GM23248 (cell line): ENCODE measurements around the gene GUCA1A. TPM values are rescaled to one million over a fixed set of nuclear protein-coding genes. Genes with fewer than 3 reads are reported as not detected.

Experiments
- DNase-seq: peaks from one replicate; pipeline ENCODE4 v3.0.0-alpha.2; 2015
- H2AFZ ChIP-seq: fragments of 200-600 bp; sonication (generic); 2 replicates; pipeline ENCODE4 v1.6.1; 2016; ENCODE audit warnings: antibody characterized with exemption
- H3F3A ChIP-seq: fragments of 200-600 bp; sonication (generic); 2 replicates; pipeline ENCODE4 v1.6.1; 2016; ENCODE audit warnings: mild to moderate bottlenecking, antibody characterized with exemption, mixed run types; ENCODE audit not compliant: insufficient read depth
- H3K27ac ChIP-seq: fragments of 200-600 bp; sonication (generic); 2 replicates; pipeline ENCODE4 v1.5.1; 2016; ENCODE audit warnings: mild to moderate bottlenecking
- H3K27me3 ChIP-seq: fragments of 200-600 bp; sonication (generic); replicated peaks from 2 replicates; pipeline ENCODE4 v1.6.1; 2016; ENCODE audit warnings: mild to moderate bottlenecking; ENCODE audit not compliant: insufficient read depth
- H3K36me3 ChIP-seq: fragments of 200-600 bp; sonication (generic); 2 replicates; pipeline ENCODE4 v1.6.1; 2016; ENCODE audit warnings: low read depth, mild to moderate bottlenecking
- H3K4me1 ChIP-seq: fragments of 200-600 bp; sonication (generic); 2 replicates; pipeline ENCODE4 v1.6.1; 2016; ENCODE audit warnings: mild to moderate bottlenecking; ENCODE audit not compliant: insufficient read depth
- H3K4me2 ChIP-seq: fragments of 200-600 bp; sonication (generic); one replicate; pipeline ENCODE4 v1.6.1; 2016; ENCODE audit warnings: mild to moderate bottlenecking; ENCODE audit not compliant: unreplicated experiment
- H3K4me3 ChIP-seq: fragments of 200-600 bp; sonication (generic); 2 replicates; pipeline ENCODE4 v1.5.1; 2016; ENCODE audit warnings: mild to moderate bottlenecking
- H3K79me2 ChIP-seq: fragments of 200-600 bp; sonication (generic); 2 replicates; pipeline ENCODE4 v1.6.1; 2016; ENCODE audit warnings: mild to moderate bottlenecking; ENCODE audit not compliant: insufficient read depth
- H3K9ac ChIP-seq: fragments of 200-600 bp; sonication (generic); 2 replicates; pipeline ENCODE4 v1.6.1; 2016; ENCODE audit warnings: mild to moderate bottlenecking
- H3K9me2 ChIP-seq: fragments of 200-600 bp; sonication (generic); 2 replicates; pipeline ENCODE4 v1.6.1; 2016; ENCODE audit warnings: mixed run types, mild to moderate bottlenecking, moderate library complexity; ENCODE audit not compliant: insufficient read depth
- H3K9me3 ChIP-seq: fragments of 200-600 bp; sonication (generic); one replicate; pipeline ENCODE4 v1.6.1; 2017; ENCODE audit warnings: low read depth
- H4K20me1 ChIP-seq: fragments of 200-600 bp; sonication (generic); 2 replicates; pipeline ENCODE4 v1.6.0; 2016; ENCODE audit not compliant: insufficient read depth
- EZH2 ChIP-seq: fragments of 200-600 bp; sonication (generic); IDR thresholded peaks from 2 replicates; pipeline ENCODE4 v1.6.1; 2018; ENCODE audit warnings: antibody characterized with exemption, mild to moderate bottlenecking; ENCODE audit not compliant: insufficient read depth, poor library complexity, severe bottlenecking
- EZH2phosphoT487 ChIP-seq: fragments of 200-600 bp; sonication (generic); IDR thresholded peaks from 2 replicates; pipeline ENCODE4 v1.6.1; 2018; ENCODE audit warnings: antibody characterized with exemption, moderate library complexity, mild to moderate bottlenecking, low read depth; ENCODE audit not compliant: insufficient read depth
- WGBS, 2 experiments: methylation state at CpG; one replicate each; pipeline ENCODE4 v1.1.6; 2015 to 2017; ENCODE audit warnings: low lambda C conversion rate in 2 of 2, low coverage in 1 of 2; ENCODE audit errors: missing lambda C conversion rate in 2 of 2; 5-methylcytosine and 5-hydroxymethylcytosine counted together
- in situ Hi-C: fragments of 300-500 bp; cut with MboI; formaldehyde crosslinking; loops from 2 replicates; pipeline ENCODE4 v1.15.0; 2020
- polyA plus RNA-seq: library from polyadenylated mRNA; unstranded; fragments of >200 nt; fragmentation: Nextera tagmentation; extraction: Ambion mirVana; gene quantifications from 2 replicates; pipeline ENCODE4 v1.2.1, GENCODE V29; 2016
- total RNA-seq: library from RNA; depleted of rRNA; stranded (reverse); fragments of >200 nt; shearing (Covaris generic); gene quantifications from 2 replicates; pipeline ENCODE4 v1.2.3, GENCODE V29; 2014

GUCA1A gene
- total and polyA plus RNA-seq, 2 experiments from 2014 or later: not detected

DNA sequence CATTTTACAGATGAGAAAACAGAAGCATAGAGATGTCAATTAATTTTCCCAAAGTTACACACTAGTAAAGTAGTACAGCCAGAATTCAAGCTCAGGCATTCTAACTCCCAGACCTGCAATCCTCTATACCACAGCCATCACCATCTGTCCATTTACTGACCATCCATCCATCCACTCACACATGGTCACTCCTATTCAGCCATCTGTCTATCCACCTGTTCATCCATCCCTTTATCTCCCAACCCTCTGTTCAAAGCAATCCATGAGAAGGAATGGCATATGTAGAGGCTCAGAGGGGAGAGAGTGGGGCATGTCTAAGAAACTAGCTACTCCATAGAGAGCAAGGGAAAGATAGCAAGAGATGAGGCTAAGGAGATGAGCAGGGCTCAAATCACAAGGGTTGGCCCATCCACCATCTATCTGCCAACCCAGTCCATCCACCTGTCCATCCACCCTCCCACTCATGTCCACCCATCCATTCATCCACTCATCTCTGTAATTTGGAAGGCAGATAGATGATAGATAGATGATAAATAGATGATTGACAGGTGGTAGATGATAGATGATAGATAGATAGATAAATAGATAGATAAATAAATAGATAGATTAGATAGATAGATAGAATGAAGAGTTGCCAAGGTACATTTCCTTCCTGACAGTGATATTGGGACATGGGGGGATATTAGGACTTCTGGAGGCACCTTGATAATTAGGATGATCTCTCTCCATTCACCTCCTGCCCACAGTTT lies 18.5 kb upstream of the GUCA1A start:
- no peak for TF ChIP-seq EZH2
- in situ Hi-C loops: no loop called here
- Histone ChIP-seq H3K79me2 (no peaks in the 10 kb centered on the region), H3K9me3 (no peaks in the 10 kb centered on the region), H3K36me3 (no peaks in the 10 kb centered on the region), H4K20me1 (no peaks in the 10 kb centered on the region), H3K27me3 (no peaks in the 10 kb centered on the region), H3K9me2 (no peaks in the 10 kb centered on the region), H3K4me2 (no peak overlapping the region), H3K4me1 (peaks cover 12% of the 10 kb centered on the region), H2AFZ (no peak overlapping the region), H3K27ac (no peak overlapping the region), H3K9ac (no peak overlapping the region), H3F3A (no peaks in the 10 kb centered on the region; the same call in 1 of the 2 replicates), H3K4me3 (no peak overlapping the region)
- DNase-seq: no peak

DNA sequence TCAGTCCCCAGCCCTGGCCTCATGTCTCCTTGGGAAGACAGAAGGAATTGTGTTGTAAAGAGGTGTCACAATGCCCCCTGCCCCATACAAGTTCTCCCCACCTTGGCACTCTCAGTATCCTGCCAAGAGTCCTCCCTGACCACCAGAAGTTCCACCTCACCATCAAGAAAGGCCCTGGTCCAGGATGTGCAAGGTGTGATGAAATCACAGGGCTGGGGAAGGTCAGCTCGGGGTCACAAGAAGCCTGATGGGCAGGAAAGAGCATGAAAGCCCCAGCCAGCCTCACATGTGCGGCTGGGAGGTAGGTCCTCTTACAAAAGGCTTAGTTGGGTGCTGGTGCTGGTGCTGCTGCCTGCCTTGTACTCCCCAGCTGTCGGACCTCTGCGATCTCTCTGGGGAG lies 17.9 kb upstream of the GUCA1A start:
- Histone ChIP-seq H3K9me3 (no peaks in the 10 kb centered on the region), H2AFZ (no peak overlapping the region), H3K27ac (no peak overlapping the region), H3K79me2 (no peaks in the 10 kb centered on the region), H3K4me1 (peaks cover 12% of the 10 kb centered on the region), H3K4me2 (no peak overlapping the region), H4K20me1 (no peaks in the 10 kb centered on the region), H3K27me3 (no peaks in the 10 kb centered on the region), H3K36me3 (no peaks in the 10 kb centered on the region), H3F3A (no peaks in the 10 kb centered on the region; the same call in 1 of the 2 replicates), H3K9ac (no peak overlapping the region), H3K9me2 (no peaks in the 10 kb centered on the region), H3K4me3 (no peak overlapping the region)
- 66 to 71% methylated on average over 4 of the region's 4 CpGs for WGBS, 2 experiments
- TF ChIP-seq EZH2phosphoT487: no peak
- no peak for TF ChIP-seq EZH2
- in situ Hi-C loops: no loop called here
- no peak for DNase-seq

DNA sequence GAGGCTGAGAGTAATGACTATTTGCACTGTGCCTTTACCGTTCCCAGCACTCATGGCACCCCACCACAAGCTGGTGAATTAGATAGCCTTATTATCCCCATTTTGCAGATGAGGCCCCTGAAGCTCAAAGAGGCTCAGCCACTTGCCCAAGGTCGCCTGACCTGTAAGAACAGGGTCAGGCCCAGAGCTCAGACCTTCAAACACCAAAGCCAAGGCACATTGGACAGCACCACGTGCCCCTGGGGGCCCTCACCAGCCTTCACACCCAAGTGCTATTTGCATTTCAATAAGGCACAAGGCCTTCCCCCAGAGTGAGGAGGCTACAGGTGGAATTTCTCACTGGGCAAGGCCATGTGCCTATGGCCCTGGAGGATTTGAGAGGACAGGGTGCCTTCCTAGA lies 16.5 kb upstream of the GUCA1A start:
- Histone ChIP-seq H3F3A (no peaks in the 10 kb centered on the region; the same call in 1 of the 2 replicates), H3K27ac (no peak overlapping the region), H3K4me3 (no peak overlapping the region), H3K36me3 (no peaks in the 10 kb centered on the region), H2AFZ (no peak overlapping the region), H3K79me2 (no peaks in the 10 kb centered on the region), H4K20me1 (no peaks in the 10 kb centered on the region), H3K4me1 (peaks cover 12% of the 10 kb centered on the region), H3K9ac (no peak overlapping the region), H3K27me3 (no peaks in the 10 kb centered on the region), H3K9me2 (no peaks in the 10 kb centered on the region), H3K9me3 (no peaks in the 10 kb centered on the region), H3K4me2 (no peak overlapping the region)
- in situ Hi-C loops: no loop called here
- 70 to 76% methylated on average over 3 of the region's 3 CpGs for WGBS, 2 experiments
- no peak for DNase-seq
- no peak for TF ChIP-seq EZH2
- TF ChIP-seq EZH2phosphoT487: no peak

DNA sequence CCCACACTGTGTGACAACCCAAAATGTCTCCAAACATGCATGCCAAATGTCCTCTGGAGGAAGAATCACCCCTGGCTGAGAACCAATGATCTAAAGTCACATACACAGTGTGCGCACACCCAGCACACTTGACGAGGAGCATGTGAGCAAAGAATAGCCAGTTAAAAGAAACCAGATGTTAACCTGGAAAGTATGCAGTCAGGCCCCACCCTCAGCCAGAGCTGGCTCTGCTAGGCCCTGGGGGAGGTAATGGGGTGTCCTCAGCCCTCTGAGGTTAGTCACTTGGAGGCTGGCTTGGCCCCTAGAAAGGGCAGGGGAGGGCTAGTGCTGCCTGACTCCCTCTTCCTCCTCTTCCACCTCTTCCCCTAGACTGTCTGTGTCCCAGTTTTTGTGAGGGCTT lies 15.2 kb upstream of the GUCA1A start:
- peak overlapping the region; percentile 50; the same call in 1 of the 2 replicates for H2AFZ ChIP-seq
- 8 to 16% methylated on average over 2 of the region's 2 CpGs for WGBS, 2 experiments
- no peaks in the 10 kb centered on the region for H3K36me3 ChIP-seq
- H3K9me2 ChIP-seq: no peaks in the 10 kb centered on the region
- no peak for TF ChIP-seq EZH2phosphoT487
- TF ChIP-seq EZH2: no peak
- H3K4me3 ChIP-seq: no peak overlapping the region
- DNase-seq: peak; percentile 90
- no peaks in the 10 kb centered on the region; the same call in 1 of the 2 replicates for H3F3A ChIP-seq
- no peaks in the 10 kb centered on the region for H4K20me1 ChIP-seq
- peaks cover 12% of the 10 kb centered on the region for H3K4me1 ChIP-seq
- peak overlapping the region; percentile 48; the same call in 1 of the 2 replicates for H3K9ac ChIP-seq
- in situ Hi-C loops: no loop called here
- H3K27ac ChIP-seq: peak overlapping the region; percentile 44
- H3K9me3 ChIP-seq: no peaks in the 10 kb centered on the region
- H3K4me2 ChIP-seq: peak overlapping the region; percentile 39
- no peaks in the 10 kb centered on the region for H3K79me2 ChIP-seq
- H3K27me3 ChIP-seq: no peaks in the 10 kb centered on the region
